HG03097 (cell line): Measurements from ENCODE around the gene OR6N1.

Experiments
- ATAC-seq: cut with Tn5 transposase; IDR thresholded peaks from one replicate; pipeline ENCODE4 v1.9.1; 2021; ENCODE audit not compliant: unreplicated experiment, low FRiP score

OR6N1 gene

GRCh38 chr1:158754420-158754819 is 17.6 kb downstream of the OR6N1 start, which contains the start of gene OR6K6:
OR6K6 (plus strand) TSS chr1:158754720; CDS start chr1:158754888, 168 bp downstream.
- ATAC-seq: no peak

DNA sequence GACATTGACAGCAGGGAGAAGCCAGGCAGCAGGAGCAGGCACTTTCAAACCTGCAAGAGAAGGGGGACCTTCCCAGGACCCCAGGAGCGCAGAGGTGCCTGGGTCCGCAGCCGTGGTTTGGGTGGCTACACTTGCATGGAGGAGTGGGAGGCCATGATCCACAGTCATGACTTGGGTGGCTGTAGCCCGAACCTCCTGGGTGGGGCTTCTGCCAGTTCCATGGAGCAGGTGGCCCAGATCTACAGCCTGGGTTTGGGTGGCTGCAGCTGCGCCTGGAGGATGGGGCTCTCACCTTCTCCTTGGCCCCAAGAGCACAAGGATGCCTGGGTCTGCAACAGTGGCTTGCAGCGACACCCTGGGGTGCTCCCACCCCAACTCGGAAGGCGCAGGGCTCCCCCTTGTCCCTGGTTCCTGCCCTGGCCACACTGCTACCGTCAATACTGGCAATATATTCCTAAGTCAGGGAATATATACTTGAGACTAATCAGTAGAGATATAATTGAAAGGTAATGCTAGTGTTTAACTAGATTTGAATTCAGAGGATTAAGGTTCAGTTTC is 19.8 kb downstream of the OR6N1 start:
- no peak for ATAC-seq

DNA sequence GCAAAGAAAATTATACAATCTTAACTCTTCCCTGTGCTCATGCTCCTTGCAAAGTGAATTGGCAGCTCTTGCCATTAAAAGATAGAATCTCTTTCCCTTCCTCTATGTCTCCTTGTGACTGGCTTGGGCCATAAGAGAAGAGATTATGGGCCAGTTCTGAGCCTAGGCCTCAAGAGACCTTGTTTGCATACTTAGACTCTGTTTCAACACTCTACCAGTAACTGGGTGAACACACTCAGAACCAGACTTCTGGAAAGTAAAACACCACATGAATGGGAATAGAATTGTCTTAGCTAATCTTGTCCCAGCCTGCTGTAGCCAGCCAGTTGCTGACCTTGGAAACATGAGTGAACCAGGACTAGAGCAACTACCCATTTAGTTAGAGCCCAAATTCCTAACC is 36.1 kb downstream of the OR6N1 start:
- no peak for ATAC-seq

DNA sequence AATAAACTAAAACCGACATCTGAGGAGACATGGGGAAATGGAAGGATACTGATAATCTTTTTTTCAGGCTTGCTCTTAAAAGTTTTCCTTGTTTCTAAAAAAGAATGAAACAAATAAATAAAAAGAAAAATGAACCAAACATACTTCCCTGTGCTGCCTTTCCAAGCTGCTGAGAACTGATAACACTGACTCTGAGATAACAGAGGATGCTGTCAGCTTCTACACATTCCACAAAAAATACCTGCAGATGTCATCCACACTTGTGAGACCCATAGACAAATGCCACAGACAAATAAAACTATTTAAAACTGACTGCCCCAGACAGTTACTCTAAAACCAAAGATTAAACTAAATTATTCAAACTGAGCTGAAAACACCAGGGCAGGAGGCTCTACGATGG is 39.5 kb downstream of the OR6N1 start:
- ATAC-seq: no peak

GRCh38 chr1:158731707-158732106 is 40.3 kb downstream of the OR6N1 start:
- ATAC-seq: no peak

GRCh38 chr1:158730453-158730852 is 41.5 kb downstream of the OR6N1 start:
- no peak for ATAC-seq

DNA sequence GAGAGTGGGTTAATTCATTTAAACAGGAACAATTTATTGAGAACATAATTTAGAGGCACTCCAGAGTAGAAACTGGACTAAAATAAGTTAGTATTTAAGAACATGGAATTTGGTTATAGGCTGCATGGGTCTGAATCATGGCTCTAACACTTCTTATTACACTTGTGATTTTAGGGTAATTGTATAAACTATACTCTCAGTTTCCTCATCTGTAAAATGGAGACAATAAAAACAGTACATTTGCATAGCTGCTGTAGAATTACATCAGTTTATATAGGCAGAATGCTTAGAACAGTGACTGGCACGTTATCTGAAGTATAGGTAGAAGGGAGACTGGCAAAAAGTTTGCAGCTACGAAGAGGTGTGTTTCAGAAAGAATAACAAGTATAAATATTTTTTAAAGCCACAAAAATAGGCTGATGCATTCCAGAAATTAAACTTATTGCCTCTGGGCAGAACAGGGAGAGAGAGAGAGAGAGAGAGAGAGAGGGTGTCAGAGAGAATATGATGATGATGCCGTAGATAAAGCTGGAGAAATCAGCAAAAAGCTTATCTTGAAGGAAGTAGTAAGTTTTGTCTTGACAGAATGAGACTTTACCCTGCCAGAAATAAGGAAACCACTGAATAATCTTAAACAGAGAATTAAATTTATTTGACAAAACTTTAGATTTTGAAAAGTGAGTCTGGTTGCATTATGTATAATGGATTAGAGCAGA is 43.3 kb downstream of the OR6N1 start:
- ATAC-seq: no peak

DNA sequence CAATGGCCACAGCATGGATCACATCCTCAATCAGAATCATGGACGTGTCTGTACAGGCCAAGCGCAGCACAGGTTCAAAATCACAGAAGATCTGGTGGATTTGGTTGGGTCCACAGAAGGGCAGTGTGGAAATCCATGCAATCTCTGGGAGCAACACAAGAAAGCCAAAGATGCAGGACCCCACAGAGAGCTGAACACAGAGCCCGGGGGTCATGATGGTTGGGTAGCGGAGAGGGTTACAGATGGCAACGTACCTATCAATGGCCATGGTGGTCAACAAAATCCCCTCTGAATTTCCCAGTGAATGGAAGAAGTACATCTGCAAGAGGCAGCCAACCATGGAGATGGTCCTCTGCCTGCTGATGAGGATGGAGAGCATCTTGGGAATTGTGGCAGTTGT is 47.6 kb downstream of the OR6N1 start:
- ATAC-seq: no peak

GRCh38 chr1:158720620-158721019 is 51.4 kb downstream of the OR6N1 start, which contains the start of gene OR6K3:
OR6K3 (minus strand) TSS chr1:158720720; CDS start chr1:158718115, 2,605 bp downstream.
- no peak for ATAC-seq

DNA sequence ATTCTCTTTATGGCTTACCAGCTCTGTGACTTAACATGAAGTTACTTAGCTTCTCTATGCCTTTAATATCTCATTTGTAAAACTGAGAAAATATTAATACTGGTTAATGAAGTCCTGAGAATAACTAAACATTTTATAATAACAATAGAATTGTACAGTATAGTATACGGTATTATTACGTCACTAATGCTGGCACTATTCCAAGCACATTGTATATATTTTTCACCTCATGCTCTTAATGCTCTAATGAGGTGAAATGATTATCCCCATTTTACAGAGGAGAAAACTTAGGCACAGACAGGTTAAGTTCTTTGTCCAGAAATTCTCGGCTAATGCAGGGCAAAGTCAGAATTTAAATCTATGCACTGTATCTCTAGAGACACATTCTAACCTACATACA is 52.3 kb downstream of the OR6N1 start:
- no peak for ATAC-seq

DNA sequence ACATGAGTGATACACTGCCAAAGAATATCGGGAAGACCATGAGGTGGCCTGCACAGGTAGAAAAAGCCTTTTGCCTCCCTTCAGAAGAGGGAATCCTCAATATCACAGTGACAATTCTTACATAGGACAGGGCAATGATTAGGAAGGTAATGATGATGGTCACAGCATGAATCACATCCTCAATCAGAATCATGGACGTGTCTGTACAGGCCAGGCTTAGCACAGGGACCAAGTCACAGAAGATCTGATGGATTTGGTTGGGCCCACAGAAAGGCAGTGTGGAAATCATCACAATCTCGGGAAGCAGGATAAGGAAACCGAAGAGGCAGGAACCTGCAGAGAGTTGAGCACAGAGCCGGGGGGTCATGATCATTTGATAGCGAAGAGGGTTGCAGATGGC is 54.7 kb downstream of the OR6N1 start:
- no peak for ATAC-seq

DNA sequence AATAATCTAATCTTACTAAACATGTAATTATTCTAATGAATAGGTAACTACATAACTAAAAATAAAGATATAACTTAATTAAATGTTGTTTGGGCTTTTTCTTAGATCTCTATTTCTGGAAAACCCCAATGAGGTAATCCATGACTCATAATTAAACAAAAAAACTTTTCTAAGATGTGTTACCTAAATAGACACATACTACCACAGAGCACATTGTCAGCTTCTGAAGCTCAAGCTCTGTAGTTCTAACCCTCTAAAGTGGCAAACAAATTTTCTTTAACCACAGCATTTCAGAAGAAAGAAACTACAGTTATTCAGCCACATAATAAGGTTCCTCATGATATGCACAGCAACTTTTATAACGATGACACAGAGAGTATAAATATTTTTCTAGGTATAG is 55.7 kb downstream of the OR6N1 start:
- no peak for ATAC-seq

DNA sequence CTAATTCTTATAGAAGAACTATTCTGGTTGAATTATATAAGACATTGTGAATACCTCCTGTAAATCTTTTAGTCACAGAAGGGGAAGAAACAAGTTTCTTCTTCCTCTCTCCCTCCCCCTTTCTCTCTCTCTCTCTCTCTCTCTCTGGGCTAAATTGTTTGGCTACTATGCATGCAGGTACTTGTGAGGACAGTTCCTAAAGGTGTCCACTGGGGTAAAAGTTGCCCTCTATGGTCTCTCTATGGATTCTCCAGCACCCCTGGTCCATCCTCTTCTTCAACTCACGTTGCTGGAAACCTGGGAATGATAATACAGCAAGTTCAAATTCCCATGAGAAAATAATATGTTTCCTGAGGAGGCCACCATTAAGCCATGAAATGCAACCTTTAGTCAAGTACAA is 57.2 kb downstream of the OR6N1 start:
- ATAC-seq: no peak
